Measurements from ENCODE around the gene DACT1. TPM values are rescaled to one million over a fixed set of nuclear protein-coding genes. Genes with fewer than 3 reads are reported as not detected.

DACT1 gene
- total and polyA plus RNA-seq, 4 experiments from 2014 or later: 1.1 to 8.0 (median 1.6) TPM

GRCh38 chr14:58626431-58626831 lies 11.3 kb upstream of the DACT1 start:
- Histone ChIP-seq H3K4me1 (ENCODE audit: insufficient read depth, low read length) (no peaks in the 10 kb centered on the region), H3K4me3 (ENCODE audit: low read length in 2 of 2) (no peak overlapping the region), H3K27ac (ENCODE audit: low read depth, low read length) (no peak overlapping the region), H3K36me3 (ENCODE audit: insufficient read depth, low read length) (no peaks in the 10 kb centered on the region), H3K27me3 (ENCODE audit: insufficient read depth, low read length) (no peaks in the 10 kb centered on the region), H3K9me3 (ENCODE audit: control insufficient read depth in 1 of 2, low read length in 2 of 2) (no peaks in the 10 kb centered on the region)
- CTCF ChIA-PET (ENCODE audit: partially characterized antibody): no interaction called here
- Mint-ChIP-seq H3K9me3 (no peaks in the 10 kb centered on the region), H3K27ac (peak overlapping the region in 1 of 7 donors; percentile 10), H3K4me1 (peaks cover 0 to 1% (median 0%) of the 10 kb centered on the region in 4 donors), H3K27me3 (peaks cover 2 to 3% of the 10 kb centered on the region in 2 donors), H3K4me3 (no peak overlapping the region), H3K36me3 (no peaks in the 10 kb centered on the region)
- intact Hi-C loops (cut with micrococcal nuclease): no loop called here
- DNase-seq: no peak
- POLR2A ChIA-PET (ENCODE audit: partially characterized antibody): no interaction called here

DNA sequence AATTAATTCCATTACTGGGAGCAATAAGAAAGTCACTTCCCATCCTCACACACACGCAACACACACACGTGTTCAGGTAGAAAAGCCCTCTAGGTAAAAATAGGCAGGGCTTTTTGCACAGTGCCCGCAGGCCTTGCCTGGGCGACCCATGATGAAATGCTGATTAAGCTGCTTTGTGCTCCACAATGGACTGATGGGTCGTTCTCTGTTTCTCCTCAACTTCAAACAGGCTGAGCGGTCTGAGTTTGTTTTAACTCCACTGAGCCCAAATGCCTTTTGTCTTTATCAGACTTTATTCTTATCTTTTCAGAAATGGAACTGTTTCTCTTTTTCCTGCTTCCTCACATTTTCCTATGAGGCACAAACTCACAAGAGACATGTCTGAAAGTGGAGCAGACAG lies 9.4 kb upstream of the DACT1 start:
- Histone ChIP-seq H3K27me3 (ENCODE audit: insufficient read depth, low read length) (no peaks in the 10 kb centered on the region), H3K9me3 (ENCODE audit: control insufficient read depth in 1 of 2, low read length in 2 of 2) (no peaks in the 10 kb centered on the region), H3K4me3 (ENCODE audit: low read length in 2 of 2) (no peak overlapping the region), H3K27ac (ENCODE audit: low read depth, low read length) (no peak overlapping the region), H3K36me3 (ENCODE audit: insufficient read depth, low read length) (no peaks in the 10 kb centered on the region), H3K4me1 (ENCODE audit: insufficient read depth, low read length) (no peaks in the 10 kb centered on the region)
- Mint-ChIP-seq H3K27ac (no peak overlapping the region), H3K27me3 (peaks cover 2 to 5% of the 10 kb centered on the region in 2 donors), H3K4me1 (peaks cover 0 to 1% (median 0%) of the 10 kb centered on the region in 4 donors), H3K4me3 (no peak overlapping the region), H3K36me3 (no peaks in the 10 kb centered on the region), H3K9me3 (no peaks in the 10 kb centered on the region)
- CTCF ChIA-PET (ENCODE audit: partially characterized antibody): no interaction called here
- POLR2A ChIA-PET (ENCODE audit: partially characterized antibody): no interaction called here
- no peak for DNase-seq
- intact Hi-C loops (cut with micrococcal nuclease): no loop called here

- Histone ChIP-seq H3K4me1 (ENCODE audit: insufficient read depth, low read length) (no peaks in the 10 kb centered on the region), H3K36me3 (ENCODE audit: insufficient read depth, low read length) (no peaks in the 10 kb centered on the region), H3K27ac (ENCODE audit: low read depth, low read length) (no peak overlapping the region), H3K27me3 (ENCODE audit: insufficient read depth, low read length) (no peaks in the 10 kb centered on the region), H3K9me3 (ENCODE audit: control insufficient read depth in 1 of 2, low read length in 2 of 2) (no peaks in the 10 kb centered on the region), H3K4me3 (ENCODE audit: low read length in 2 of 2) (no peak overlapping the region)
- no peak for DNase-seq
- no peaks in the 10 kb centered on the region for H3K36me3 Mint-ChIP-seq
- peaks cover 0 to 1% (median 0%) of the 10 kb centered on the region in 4 donors for H3K4me1 Mint-ChIP-seq
- peaks cover 2 to 9% of the 10 kb centered on the region in 2 donors for H3K27me3 Mint-ChIP-seq
- H3K27ac Mint-ChIP-seq: peak overlapping the region in 1 of 7 donors; percentile 43
- intact Hi-C loops (cut with micrococcal nuclease): no loop called here
- H3K4me3 Mint-ChIP-seq: no peak overlapping the region
- CTCF ChIA-PET (ENCODE audit: partially characterized antibody): interaction anchor here (0.6 kb wide), 1 partner anchor 82 kb away, joined by 3 read pairs; no protein-coding TSS in a partner anchor
- no peaks in the 10 kb centered on the region for H3K9me3 Mint-ChIP-seq
- POLR2A ChIA-PET (ENCODE audit: partially characterized antibody): no interaction called here
Observed at GRCh38 chr14:58629281-58629680, 8.5 kb upstream of the DACT1 start.

GRCh38 chr14:58631732-58632131 lies 6.0 kb upstream of the DACT1 start:
- H3K9me3 Mint-ChIP-seq: no peaks in the 10 kb centered on the region
- peaks cover 3 to 17% of the 10 kb centered on the region in 2 donors for H3K27me3 Mint-ChIP-seq
- H3K36me3 Mint-ChIP-seq: no peaks in the 10 kb centered on the region
- Histone ChIP-seq H3K27ac (ENCODE audit: low read depth, low read length) (no peak overlapping the region), H3K36me3 (ENCODE audit: insufficient read depth, low read length) (no peaks in the 10 kb centered on the region), H3K4me1 (ENCODE audit: insufficient read depth, low read length) (no peaks in the 10 kb centered on the region), H3K27me3 (ENCODE audit: insufficient read depth, low read length) (no peaks in the 10 kb centered on the region), H3K9me3 (ENCODE audit: control insufficient read depth in 1 of 2, low read length in 2 of 2) (no peaks in the 10 kb centered on the region), H3K4me3 (ENCODE audit: low read length in 2 of 2) (no peak overlapping the region)
- no peak overlapping the region for H3K27ac Mint-ChIP-seq
- ChIA-PET CTCF (ENCODE audit: partially characterized antibody) (no interaction called here), POLR2A (ENCODE audit: partially characterized antibody) (no interaction called here)
- peaks cover 0 to 6% (median 1%) of the 10 kb centered on the region in 4 donors for H3K4me1 Mint-ChIP-seq
- no peak overlapping the region for H3K4me3 Mint-ChIP-seq
- DNase-seq: no peak
- intact Hi-C loops (cut with micrococcal nuclease): no loop called here

- Mint-ChIP-seq H3K36me3 (peaks cover 0 to 2% of the 10 kb centered on the region in 2 donors), H3K27ac (no peak overlapping the region), H3K4me1 (peaks cover 4 to 19% (median 9%) of the 10 kb centered on the region in 4 donors), H3K4me3 (no peak overlapping the region), H3K9me3 (no peaks in the 10 kb centered on the region), H3K27me3 (peaks cover 10 to 24% of the 10 kb centered on the region in 2 donors)
- Histone ChIP-seq H3K9me3 (ENCODE audit: control insufficient read depth in 1 of 2, low read length in 2 of 2) (no peaks in the 10 kb centered on the region), H3K4me3 (ENCODE audit: low read length in 2 of 2) (no peak overlapping the region), H3K36me3 (ENCODE audit: insufficient read depth, low read length) (no peaks in the 10 kb centered on the region), H3K4me1 (ENCODE audit: insufficient read depth, low read length) (peaks cover 6% of the 10 kb centered on the region), H3K27ac (ENCODE audit: low read depth, low read length) (no peak overlapping the region), H3K27me3 (ENCODE audit: insufficient read depth, low read length) (peaks cover 2% of the 10 kb centered on the region)
- ChIA-PET POLR2A (ENCODE audit: partially characterized antibody) (no interaction called here), CTCF (ENCODE audit: partially characterized antibody) (no interaction called here)
- DNase-seq: no peak
- intact Hi-C loops (cut with micrococcal nuclease): no loop called here
Observed at GRCh38 chr14:58633831-58634230, 3.9 kb upstream of the DACT1 start.

DNA sequence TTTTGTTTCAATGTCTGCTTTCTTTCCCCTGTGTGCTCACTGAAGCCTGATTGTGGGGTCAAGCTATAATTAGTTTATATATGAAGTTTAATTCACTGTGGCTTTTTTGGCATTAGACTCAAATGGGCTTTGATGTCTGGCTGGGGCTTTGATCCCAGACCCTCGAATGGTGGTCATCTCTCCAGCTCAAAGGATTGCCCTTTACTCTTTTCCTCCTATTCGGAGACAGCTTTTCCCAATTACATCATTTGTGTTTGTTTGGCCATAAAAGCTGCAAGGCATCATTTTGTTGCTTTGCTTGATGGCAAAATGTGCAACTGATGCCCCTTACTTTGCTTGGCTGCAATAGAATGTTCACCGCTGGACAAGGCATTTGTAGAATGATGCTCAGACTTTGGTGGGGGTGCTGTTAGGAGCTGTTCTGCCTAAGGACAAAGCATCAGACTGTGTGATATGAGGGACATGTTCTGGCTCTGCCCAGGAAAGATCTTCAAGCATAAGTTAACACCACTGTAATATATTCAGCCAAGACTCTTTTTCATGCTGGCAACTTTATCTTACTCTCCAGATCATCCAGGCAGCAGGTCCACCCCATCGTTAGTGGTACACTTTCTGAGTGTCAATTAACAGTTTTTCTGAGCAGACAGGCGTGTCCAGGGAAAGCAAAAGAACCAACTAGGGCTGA lies 3.2 kb upstream of the DACT1 start:
- Histone ChIP-seq H3K27me3 (ENCODE audit: insufficient read depth, low read length) (peaks cover 10% of the 10 kb centered on the region), H3K4me1 (ENCODE audit: insufficient read depth, low read length) (peaks cover 9% of the 10 kb centered on the region), H3K36me3 (ENCODE audit: insufficient read depth, low read length) (no peaks in the 10 kb centered on the region), H3K9me3 (ENCODE audit: control insufficient read depth in 1 of 2, low read length in 2 of 2) (no peaks in the 10 kb centered on the region), H3K27ac (ENCODE audit: low read depth, low read length) (no peak overlapping the region), H3K4me3 (ENCODE audit: low read length in 2 of 2) (no peak overlapping the region)
- H3K4me3 Mint-ChIP-seq: peak overlapping the region in 1 of 8 donors; percentile 4
- no peaks in the 10 kb centered on the region for H3K9me3 Mint-ChIP-seq
- ChIA-PET POLR2A (ENCODE audit: partially characterized antibody) (no interaction called here), CTCF (ENCODE audit: partially characterized antibody) (no interaction called here)
- no peak for DNase-seq
- H3K27me3 Mint-ChIP-seq: peaks cover 17 to 31% of the 10 kb centered on the region in 2 donors
- H3K27ac Mint-ChIP-seq: no peak overlapping the region
- peaks cover 0 to 2% of the 10 kb centered on the region in 2 donors for H3K36me3 Mint-ChIP-seq
- intact Hi-C loops (cut with micrococcal nuclease): loop anchor here (5.0 kb wide), 1 partner anchor 62 kb away; no protein-coding TSS in a partner anchor
- H3K4me1 Mint-ChIP-seq: peaks cover 6 to 26% (median 14%) of the 10 kb centered on the region in 4 donors

- Mint-ChIP-seq H3K4me1 (peaks cover 6 to 29% (median 17%) of the 10 kb centered on the region in 4 donors), H3K36me3 (peaks cover 0 to 2% of the 10 kb centered on the region in 2 donors), H3K9me3 (no peaks in the 10 kb centered on the region), H3K27ac (no peak overlapping the region), H3K27me3 (peaks cover 24 to 36% of the 10 kb centered on the region in 2 donors), H3K4me3 (peak overlapping the region in 1 of 8 donors; percentile 4)
- Histone ChIP-seq H3K4me1 (ENCODE audit: insufficient read depth, low read length) (peaks cover 9% of the 10 kb centered on the region), H3K27ac (ENCODE audit: low read depth, low read length) (no peak overlapping the region), H3K9me3 (ENCODE audit: control insufficient read depth in 1 of 2, low read length in 2 of 2) (no peaks in the 10 kb centered on the region), H3K4me3 (ENCODE audit: low read length in 2 of 2) (no peak overlapping the region), H3K27me3 (ENCODE audit: insufficient read depth, low read length) (peaks cover 17% of the 10 kb centered on the region), H3K36me3 (ENCODE audit: insufficient read depth, low read length) (no peaks in the 10 kb centered on the region)
- no peak for DNase-seq
- ChIA-PET POLR2A (ENCODE audit: partially characterized antibody) (no interaction called here), CTCF (ENCODE audit: partially characterized antibody) (no interaction called here)
- intact Hi-C loops (cut with micrococcal nuclease): loop anchor here (5.0 kb wide), 1 partner anchor 63 kb away; no protein-coding TSS in a partner anchor
Observed at GRCh38 chr14:58635091-58635830, 2.5 kb upstream of the DACT1 start.

Data from CD4-positive, alpha-beta memory T cell (primary cell).